Prostate gland (tissue), 2 donors: ENCODE measurements around the gene PTPRT.

Experiments used
- CTCF ChIP-seq, 4 experiments: fragments of 200-600 bp in 2 of 4; fragments of 450-650 bp in 2 of 4; sonication (generic) in 2 of 4; IDR thresholded peaks; 1 replicate in 3 of 4; 2 replicates in 1 of 4; pipeline ENCODE4 v1.5.1; 2016 to 2019; ENCODE audit warnings: antibody characterized with exemption in 4 of 4, mild to moderate bottlenecking in 2 of 4, moderate library complexity in 2 of 4
- POLR2A ChIP-seq: fragments of 450-650 bp; IDR thresholded peaks from one replicate; pipeline ENCODE4 v1.6.1; 2016; ENCODE audit warnings: antibody characterized with exemption, mild to moderate bottlenecking
- POLR2AphosphoS5 ChIP-seq: sonication (generic); formaldehyde crosslinking; IDR thresholded peaks from one replicate; pipeline ENCODE4 v1.6.1; 2017; ENCODE audit warnings: antibody characterized with exemption

GRCh38 chr20:42886801-42887200, 302.9 kb downstream of the PTPRT start:
- no peak for TF ChIP-seq CTCF (IDR thresholded peaks at IDR 0.05)
- no peak for TF ChIP-seq POLR2AphosphoS5
- TF ChIP-seq POLR2A: no peak
